GM18951 (cell line): Measurements from ENCODE around the gene LSM8.

ENCODE experiments used
- POLR2A ChIP-seq: IDR thresholded peaks from 4 replicates; pipeline ENCODE4 v1.6.1; 2011; ENCODE audit warnings: mild to moderate bottlenecking; ENCODE audit not compliant: insufficient read length, insufficient read depth; ENCODE audit errors: extremely low read depth
- in situ Hi-C: fragments of 300-500 bp; cut with MboI; formaldehyde crosslinking; loops from one replicate; pipeline ENCODE4 v1.12.0; 2022; ENCODE audit warnings: low sequenced_read_pairs, mixed read lengths, inconsistent platforms; ENCODE audit not compliant: unreplicated experiment

LSM8 gene

GRCh38 chr7:118182593-118183427 is 1.2 kb upstream of the LSM8 start:
- in situ Hi-C loops: no loop called here

GRCh38 chr7:118183428-118183785 is 557 bp upstream of the LSM8 start:
- TF ChIP-seq POLR2A: no peak
- in situ Hi-C loops: no loop called here

More at GRCh38 chr7:118182593-118183427, 1.2 kb upstream of the LSM8 start:
- TF ChIP-seq POLR2A: peak; percentile 24

- in situ Hi-C loops: no loop called here
- TF ChIP-seq POLR2A: no peak
Measured at GRCh38 chr7:118184565-118184940, 589 bp downstream of the LSM8 start.

- TF ChIP-seq POLR2A: no peak
- in situ Hi-C loops: no loop called here
Measured at GRCh38 chr7:118185163-118185860, 1.3 kb downstream of the LSM8 start.

GRCh38 chr7:118186501-118186900 is 2.5 kb downstream of the LSM8 start:
- TF ChIP-seq POLR2A: no peak
- in situ Hi-C loops: no loop called here

GRCh38 chr7:118194571-118194970 is 10.6 kb downstream of the LSM8 start:
- in situ Hi-C loops: no loop called here

GRCh38 chr7:118195837-118196474 is 12.0 kb downstream of the LSM8 start:
- in situ Hi-C loops: no loop called here
- TF ChIP-seq POLR2A: no peak

More at GRCh38 chr7:118194571-118194970, 10.6 kb downstream of the LSM8 start:
- TF ChIP-seq POLR2A: no peak

GRCh38 chr7:118202061-118202460 is 18.1 kb downstream of the LSM8 start:
- in situ Hi-C loops: no loop called here
- TF ChIP-seq POLR2A: no peak

GRCh38 chr7:118214051-118214832 is 30.3 kb downstream of the LSM8 start:
- TF ChIP-seq POLR2A: peak; percentile 67
- in situ Hi-C loops: no loop called here

- in situ Hi-C loops: no loop called here
- TF ChIP-seq POLR2A: no peak
Measured at GRCh38 chr7:118214833-118215182, 30.8 kb downstream of the LSM8 start.

- in situ Hi-C loops: no loop called here
- no peak for TF ChIP-seq POLR2A
Measured at GRCh38 chr7:118217210-118217619, 33.3 kb downstream of the LSM8 start.

GRCh38 chr7:118218413-118219156 is 34.6 kb downstream of the LSM8 start:
- no peak for TF ChIP-seq POLR2A
- in situ Hi-C loops: no loop called here

- in situ Hi-C loops: no loop called here
- TF ChIP-seq POLR2A: no peak
Measured at GRCh38 chr7:118219157-118219512, 35.2 kb downstream of the LSM8 start.

GRCh38 chr7:118220583-118220982 is 36.6 kb downstream of the LSM8 start:
- no peak for TF ChIP-seq POLR2A
- in situ Hi-C loops: no loop called here
